Natural killer cell (primary cell): ENCODE measurements around the gene GPC5. TPM values are rescaled to one million over a fixed set of nuclear protein-coding genes. Genes with fewer than 3 reads are reported as not detected.

Experiments used
- ATAC-seq, 3 donors: fragments of 150-1000 bp in 2 of 3; fragments of 200-7000 bp in 1 of 3; cut with Tn5 transposase; 1 replicate in 1 of 3; 2 replicates in 2 of 3; pipeline ENCODE4 v1.10.0; 2021; ENCODE audit warnings: mild to moderate bottlenecking in 2 of 3, moderate library complexity in 2 of 3
- DNase-seq, 2 donors: peaks; one replicate each; pipeline versions ENCODE4 v3.0.0 to v3.0.0-alpha.2; 2013 to 2021; ENCODE audit warnings: mixed read lengths in 1 of 2
- H3K27ac ChIP-seq: one replicate; pipeline ENCODE4 v1.5.1; 2013; ENCODE audit warnings: mild to moderate bottlenecking, low read length
- H3K27me3 ChIP-seq: one replicate; pipeline ENCODE4 v1.6.1; 2013; ENCODE audit warnings: low read length; ENCODE audit not compliant: control insufficient read depth, insufficient read depth
- H3K36me3 ChIP-seq: one replicate; pipeline ENCODE4 v1.6.1; 2013; ENCODE audit warnings: low read length; ENCODE audit not compliant: control insufficient read depth, insufficient read depth
- H3K4me1 ChIP-seq: one replicate; pipeline ENCODE4 v1.6.1; 2013; ENCODE audit warnings: low read length; ENCODE audit not compliant: control insufficient read depth, insufficient read depth
- H3K4me3 ChIP-seq: one replicate; pipeline ENCODE4 v1.5.1; 2013; ENCODE audit warnings: low read length
- H3K9me3 ChIP-seq: one replicate; pipeline ENCODE4 v1.6.1; 2013; ENCODE audit warnings: low read length; ENCODE audit not compliant: control insufficient read depth, insufficient read depth
- H3K27ac Mint-ChIP-seq, 2 donors: one replicate each; pipeline ENCODE4 v1.8.0; 2022; ENCODE audit warnings: mild to moderate bottlenecking in 2 of 2, mixed read lengths in 2 of 2, moderate library complexity in 1 of 2
- H3K27me3 Mint-ChIP-seq, 2 donors: one replicate each; pipeline ENCODE4 v1.8.0; 2022; ENCODE audit warnings: low read depth in 2 of 2, mixed read lengths in 2 of 2
- H3K36me3 Mint-ChIP-seq: one replicate; pipeline ENCODE4 v1.8.0; 2022; ENCODE audit warnings: mixed read lengths
- H3K4me1 Mint-ChIP-seq, 2 donors: one replicate each; pipeline ENCODE4 v1.8.0; 2022; ENCODE audit warnings: mixed read lengths in 2 of 2
- H3K4me3 Mint-ChIP-seq: one replicate; pipeline ENCODE4 v1.8.0; 2022; ENCODE audit warnings: mild to moderate bottlenecking, moderate library complexity, mixed read lengths
- H3K9me3 Mint-ChIP-seq, 2 donors: one replicate each; pipeline ENCODE4 v1.8.0; 2022; ENCODE audit warnings: mixed read lengths in 2 of 2
- CTCF ChIP-seq: fragments of 200-600 bp; IDR thresholded peaks from one replicate; pipeline ENCODE4 v1.8.0; 2022; ENCODE audit warnings: antibody characterized with exemption
- WGBS: methylation state at CpG from one replicate; pipeline ENCODE4 v1.1.7; 2013; ENCODE audit warnings: missing lambda C conversion rate; ENCODE audit not compliant: insufficient coverage; 5-methylcytosine and 5-hydroxymethylcytosine counted together
- intact Hi-C: fragments of 100-400 bp; cut with micrococcal nuclease; formaldehyde crosslinking; loops from one replicate; pipeline ENCODE4 v1.14.2; 2022
- total RNA-seq, 4 donors: library from RNA; stranded (reverse); fragments of 120-200 nt in 1 of 4; gene quantifications; one replicate each; pipeline versions ENCODE4 v1.2.3 to v1.2.4, GENCODE V29; 2013 to 2022

The GPC5 gene
- total RNA-seq, 3 donors from 2014 or later (not counting 1 experiment from before 2014, with no cell fraction given): not detected

GRCh38 chr13:91355099-91355825, 43.2 kb upstream of the GPC5 start:
- DNase-seq: no peak
- Mint-ChIP-seq H3K36me3 (peaks cover 13% of the 10 kb centered on the region), H3K9me3 (no peaks in the 10 kb centered on the region), H3K27me3 (no peaks in the 10 kb centered on the region), H3K27ac (no peak overlapping the region), H3K4me1 (no peaks in the 10 kb centered on the region), H3K4me3 (no peak overlapping the region)
- TF ChIP-seq CTCF: no peak
- intact Hi-C loops: no loop called here
- ATAC-seq: no peak
- Histone ChIP-seq H3K4me3 (no peak overlapping the region), H3K27ac (no peak overlapping the region), H3K4me1 (no peaks in the 10 kb centered on the region), H3K36me3 (peaks cover 34% of the 10 kb centered on the region), H3K9me3 (no peaks in the 10 kb centered on the region), H3K27me3 (no peaks in the 10 kb centered on the region)
- WGBS: 79% methylated on average over 4 of the region's 6 CpGs

GRCh38 chr13:91355826-91356710, 42.4 kb upstream of the GPC5 start:
- no peaks in the 10 kb centered on the region for H3K9me3 Mint-ChIP-seq
- H3K27me3 ChIP-seq: no peaks in the 10 kb centered on the region
- H3K36me3 ChIP-seq: peaks cover 26% of the 10 kb centered on the region
- intact Hi-C loops: no loop called here
- H3K4me3 Mint-ChIP-seq: no peak overlapping the region
- no peak for ATAC-seq
- WGBS: 98% methylated on average over 5 of the region's 6 CpGs
- no peaks in the 10 kb centered on the region for H3K9me3 ChIP-seq
- no peak overlapping the region for H3K4me3 ChIP-seq
- H3K36me3 Mint-ChIP-seq: peaks cover 13% of the 10 kb centered on the region
- no peak overlapping the region for H3K27ac ChIP-seq
- H3K4me1 Mint-ChIP-seq: no peaks in the 10 kb centered on the region
- H3K27ac Mint-ChIP-seq: no peak overlapping the region
- DNase-seq: no peak
- no peak for TF ChIP-seq CTCF
- no peaks in the 10 kb centered on the region for H3K27me3 Mint-ChIP-seq
- H3K4me1 ChIP-seq: no peaks in the 10 kb centered on the region

- intact Hi-C loops: no loop called here
- no peak overlapping the region for H3K27ac ChIP-seq
- no peak overlapping the region for H3K4me3 Mint-ChIP-seq
- no peak for DNase-seq
- H3K4me3 ChIP-seq: no peak overlapping the region
- H3K27me3 Mint-ChIP-seq: no peaks in the 10 kb centered on the region
- H3K9me3 ChIP-seq: no peaks in the 10 kb centered on the region
- 88% methylated on average over 5 of the region's 6 CpGs for WGBS
- peaks cover 13% of the 10 kb centered on the region for H3K36me3 Mint-ChIP-seq
- no peak for ATAC-seq
- TF ChIP-seq CTCF: no peak
- no peaks in the 10 kb centered on the region for H3K4me1 ChIP-seq
- H3K27ac Mint-ChIP-seq: no peak overlapping the region
- no peaks in the 10 kb centered on the region for H3K4me1 Mint-ChIP-seq
- H3K9me3 Mint-ChIP-seq: no peaks in the 10 kb centered on the region
- no peaks in the 10 kb centered on the region for H3K27me3 ChIP-seq
- H3K36me3 ChIP-seq: peaks cover 21% of the 10 kb centered on the region
Observed at GRCh38 chr13:91356919-91357612, 41.4 kb upstream of the GPC5 start.
